ENCODE data around the gene UBE2G2.

GRCh38 chr21:44736291-44737004 is 65.2 kb downstream of the UBE2G2 start:
- TF ChIP-seq, protein P1, sequence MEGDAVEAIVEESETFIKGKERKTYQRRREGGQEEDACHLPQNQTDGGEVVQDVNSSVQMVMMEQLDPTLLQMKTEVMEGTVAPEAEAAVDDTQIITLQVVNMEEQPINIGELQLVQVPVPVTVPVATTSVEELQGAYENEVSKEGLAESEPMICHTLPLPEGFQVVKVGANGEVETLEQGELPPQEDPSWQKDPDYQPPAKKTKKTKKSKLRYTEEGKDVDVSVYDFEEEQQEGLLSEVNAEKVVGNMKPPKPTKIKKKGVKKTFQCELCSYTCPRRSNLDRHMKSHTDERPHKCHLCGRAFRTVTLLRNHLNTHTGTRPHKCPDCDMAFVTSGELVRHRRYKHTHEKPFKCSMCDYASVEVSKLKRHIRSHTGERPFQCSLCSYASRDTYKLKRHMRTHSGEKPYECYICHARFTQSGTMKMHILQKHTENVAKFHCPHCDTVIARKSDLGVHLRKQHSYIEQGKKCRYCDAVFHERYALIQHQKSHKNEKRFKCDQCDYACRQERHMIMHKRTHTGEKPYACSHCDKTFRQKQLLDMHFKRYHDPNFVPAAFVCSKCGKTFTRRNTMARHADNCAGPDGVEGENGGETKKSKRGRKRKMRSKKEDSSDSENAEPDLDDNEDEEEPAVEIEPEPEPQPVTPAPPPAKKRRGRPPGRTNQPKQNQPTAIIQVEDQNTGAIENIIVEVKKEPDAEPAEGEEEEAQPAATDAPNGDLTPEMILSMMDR (IDR thresholded peaks at IDR 0.05; ENCODE audit: poor library complexity, severe bottlenecking), result no peak
- TF ChIP-seq, protein P2, sequence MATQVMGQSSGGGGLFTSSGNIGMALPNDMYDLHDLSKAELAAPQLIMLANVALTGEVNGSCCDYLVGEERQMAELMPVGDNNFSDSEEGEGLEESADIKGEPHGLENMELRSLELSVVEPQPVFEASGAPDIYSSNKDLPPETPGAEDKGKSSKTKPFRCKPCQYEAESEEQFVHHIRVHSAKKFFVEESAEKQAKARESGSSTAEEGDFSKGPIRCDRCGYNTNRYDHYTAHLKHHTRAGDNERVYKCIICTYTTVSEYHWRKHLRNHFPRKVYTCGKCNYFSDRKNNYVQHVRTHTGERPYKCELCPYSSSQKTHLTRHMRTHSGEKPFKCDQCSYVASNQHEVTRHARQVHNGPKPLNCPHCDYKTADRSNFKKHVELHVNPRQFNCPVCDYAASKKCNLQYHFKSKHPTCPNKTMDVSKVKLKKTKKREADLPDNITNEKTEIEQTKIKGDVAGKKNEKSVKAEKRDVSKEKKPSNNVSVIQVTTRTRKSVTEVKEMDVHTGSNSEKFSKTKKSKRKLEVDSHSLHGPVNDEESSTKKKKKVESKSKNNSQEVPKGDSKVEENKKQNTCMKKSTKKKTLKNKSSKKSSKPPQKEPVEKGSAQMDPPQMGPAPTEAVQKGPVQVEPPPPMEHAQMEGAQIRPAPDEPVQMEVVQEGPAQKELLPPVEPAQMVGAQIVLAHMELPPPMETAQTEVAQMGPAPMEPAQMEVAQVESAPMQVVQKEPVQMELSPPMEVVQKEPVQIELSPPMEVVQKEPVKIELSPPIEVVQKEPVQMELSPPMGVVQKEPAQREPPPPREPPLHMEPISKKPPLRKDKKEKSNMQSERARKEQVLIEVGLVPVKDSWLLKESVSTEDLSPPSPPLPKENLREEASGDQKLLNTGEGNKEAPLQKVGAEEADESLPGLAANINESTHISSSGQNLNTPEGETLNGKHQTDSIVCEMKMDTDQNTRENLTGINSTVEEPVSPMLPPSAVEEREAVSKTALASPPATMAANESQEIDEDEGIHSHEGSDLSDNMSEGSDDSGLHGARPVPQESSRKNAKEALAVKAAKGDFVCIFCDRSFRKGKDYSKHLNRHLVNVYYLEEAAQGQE (IDR thresholded peaks at IDR 0.05; ENCODE audit: borderline replicate concordance), result no peak
- TF ChIP-seq POLR2AphosphoS5 (IDR thresholded peaks at IDR 0.05), result no peak
- no peak for TF ChIP-seq TAF1 (IDR thresholded peaks at IDR 0.05; ENCODE audit: low read depth)
- no peak for TF ChIP-seq SMC3 (conservative IDR thresholded peaks at IDR 0.05; ENCODE audit: poor library complexity)
- TF ChIP-seq RAD21 (conservative IDR thresholded peaks at IDR 0.05), result no peak

Measured in neural cell (in vitro differentiated cells).